ENCODE results near the gene DDX3X.

The DDX3X gene

GRCh38 chrX:41412261-41413081 is 78.5 kb downstream of the DDX3X start:
- DNase-seq (ENCODE audit: low read depth in 2 of 2): no peak

Data from stimulated activated CD8-positive, alpha-beta memory T cell treated with anti-CD3 and anti-CD28 coated beads, Interleukin-15, amount 100 ng/mL, for 48 hours (primary cell).